SK-N-SH treated with all-trans-retinoic acid at 6 μM for 48 hours (cell line): ENCODE results near the gene RBPJ.

Experiments
- ARNTL ChIP-seq: fragments of 450-650 bp; formaldehyde crosslinking; IDR thresholded peaks from 2 replicates; pipeline ENCODE4 v1.5.0; 2020; ENCODE audit warnings: low read depth, mild to moderate bottlenecking, moderate library complexity, borderline replicate concordance
- CREB5 ChIP-seq: fragments of 250-450 bp; sonication (Bioruptor Pico); IDR thresholded peaks from 2 replicates; pipeline ENCODE4 v1.5.1; 2020; ENCODE audit warnings: low read depth, mild to moderate bottlenecking, moderate library complexity
- CSDC2 ChIP-seq: fragments of 250-450 bp; sonication (Bioruptor Pico); IDR thresholded peaks from 2 replicates; pipeline ENCODE4 v1.5.0; 2020; ENCODE audit warnings: mild to moderate bottlenecking, moderate library complexity
- ISL1 ChIP-seq: fragments of 250-450 bp; sonication (Bioruptor Pico); IDR thresholded peaks from 2 replicates; pipeline ENCODE4 v2.1.2; 2022; ENCODE audit warnings: mild to moderate bottlenecking, moderate library complexity
- PATZ1 ChIP-seq: fragments of 250-450 bp; sonication (Bioruptor Pico); IDR thresholded peaks from 2 replicates; pipeline ENCODE4 v1.8.0; 2020; ENCODE audit warnings: mild to moderate bottlenecking, moderate library complexity, borderline replicate concordance
- TCF4 ChIP-seq: fragments of 250-450 bp; sonication (Bioruptor Pico); IDR thresholded peaks from 2 replicates; pipeline ENCODE4 v1.8.0; 2021; ENCODE audit warnings: mild to moderate bottlenecking, moderate library complexity, borderline replicate concordance
- TSHZ2 ChIP-seq: fragments of 250-450 bp; sonication (Bioruptor Pico); IDR thresholded peaks from 2 replicates; pipeline ENCODE4 v1.5.0; 2020; ENCODE audit warnings: mild to moderate bottlenecking, moderate library complexity
- ZFP30 ChIP-seq: fragments of 450-650 bp; formaldehyde crosslinking; IDR thresholded peaks from 2 replicates; pipeline ENCODE4 v1.5.0; 2022; ENCODE audit warnings: mild to moderate bottlenecking, moderate library complexity
- ZNF565 ChIP-seq: fragments of 450-650 bp; formaldehyde crosslinking; conservative IDR thresholded peaks from 2 replicates; pipeline ENCODE4 v1.5.0; 2020; ENCODE audit warnings: low read depth, mild to moderate bottlenecking, moderate library complexity
- ZNF70 ChIP-seq: fragments of 450-650 bp; formaldehyde crosslinking; IDR thresholded peaks from 2 replicates; pipeline ENCODE4 v1.5.0; 2020; ENCODE audit warnings: mild to moderate bottlenecking, moderate library complexity

- no peak for TF ChIP-seq ZNF565
- no peak for TF ChIP-seq ARNTL (CRISPR knock-in tag)
- no peak for TF ChIP-seq CREB5 (CRISPR knock-in tag)
- TF ChIP-seq PATZ1 (CRISPR knock-in tag): no peak
- no peak for TF ChIP-seq ZFP30
- TF ChIP-seq TCF4: no peak
- no peak for TF ChIP-seq ISL1 (CRISPR knock-in tag)
- TF ChIP-seq TSHZ2 (CRISPR knock-in tag): no peak
- no peak for TF ChIP-seq CSDC2
- no peak for TF ChIP-seq ZNF70 (CRISPR knock-in tag)
These were observed 3.0 kb upstream of the RBPJ start for GRCh38 chr4:26317766-26318165.
